ENCODE measurements around the gene PAH.

DNA sequence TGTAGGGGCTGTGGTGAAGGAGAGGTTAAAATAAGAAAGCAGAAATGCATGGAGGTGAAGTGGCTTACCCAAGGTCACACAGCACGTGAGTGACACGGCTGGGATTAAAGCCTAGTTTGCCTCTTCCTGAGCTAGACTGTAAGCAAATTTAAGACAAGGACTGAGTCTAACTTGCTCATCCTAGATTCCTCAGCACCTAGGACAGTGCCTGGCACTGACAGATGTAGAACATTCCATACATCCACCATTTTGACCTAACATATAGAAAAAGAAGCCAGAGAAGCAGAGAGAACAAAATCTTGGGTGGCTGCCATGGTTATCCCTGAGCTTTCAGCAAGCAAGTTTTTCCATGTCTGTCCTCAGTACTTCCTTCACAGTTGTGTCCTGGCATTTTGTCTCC, 110.5 kb downstream of the PAH start:
- TF ChIP-seq, protein P1, sequence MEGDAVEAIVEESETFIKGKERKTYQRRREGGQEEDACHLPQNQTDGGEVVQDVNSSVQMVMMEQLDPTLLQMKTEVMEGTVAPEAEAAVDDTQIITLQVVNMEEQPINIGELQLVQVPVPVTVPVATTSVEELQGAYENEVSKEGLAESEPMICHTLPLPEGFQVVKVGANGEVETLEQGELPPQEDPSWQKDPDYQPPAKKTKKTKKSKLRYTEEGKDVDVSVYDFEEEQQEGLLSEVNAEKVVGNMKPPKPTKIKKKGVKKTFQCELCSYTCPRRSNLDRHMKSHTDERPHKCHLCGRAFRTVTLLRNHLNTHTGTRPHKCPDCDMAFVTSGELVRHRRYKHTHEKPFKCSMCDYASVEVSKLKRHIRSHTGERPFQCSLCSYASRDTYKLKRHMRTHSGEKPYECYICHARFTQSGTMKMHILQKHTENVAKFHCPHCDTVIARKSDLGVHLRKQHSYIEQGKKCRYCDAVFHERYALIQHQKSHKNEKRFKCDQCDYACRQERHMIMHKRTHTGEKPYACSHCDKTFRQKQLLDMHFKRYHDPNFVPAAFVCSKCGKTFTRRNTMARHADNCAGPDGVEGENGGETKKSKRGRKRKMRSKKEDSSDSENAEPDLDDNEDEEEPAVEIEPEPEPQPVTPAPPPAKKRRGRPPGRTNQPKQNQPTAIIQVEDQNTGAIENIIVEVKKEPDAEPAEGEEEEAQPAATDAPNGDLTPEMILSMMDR (IDR thresholded peaks at IDR 0.05) = no peak
- TF ChIP-seq POLR2A (IDR thresholded peaks at IDR 0.05) = no peak

Data from body of pancreas (tissue), 4 donors.